MM.1S (cell line): ENCODE results near the gene RPP40.

Experiments
- DNase-seq: peaks from one replicate; pipeline ENCODE4 v3.0.0-alpha.2; 2015
- H2AFZ ChIP-seq: fragments of 300-600 bp; sonication (generic); 2 replicates; pipeline ENCODE4 v1.6.0; 2016; ENCODE audit warnings: antibody characterized with exemption, low read length
- H3F3A ChIP-seq: fragments of 300-600 bp; sonication (generic); 2 replicates; pipeline ENCODE4 v1.6.1; 2016; ENCODE audit warnings: mild to moderate bottlenecking, antibody characterized with exemption, low read length, moderate library complexity, mixed read lengths; ENCODE audit not compliant: insufficient read depth
- H3K27ac ChIP-seq: fragments of 300-600 bp; sonication (generic); 2 replicates; pipeline ENCODE4 v1.5.1; 2016; ENCODE audit warnings: mild to moderate bottlenecking, low read length
- H3K27me3 ChIP-seq: fragments of 300-600 bp; sonication (generic); replicated peaks from 2 replicates; pipeline ENCODE4 v1.6.0; 2016; ENCODE audit warnings: low read length; ENCODE audit not compliant: insufficient read depth
- H3K36me3 ChIP-seq: fragments of 300-600 bp; sonication (generic); replicated peaks from 2 replicates; pipeline ENCODE4 v1.6.1; 2016; ENCODE audit warnings: mild to moderate bottlenecking, low read length, mixed read lengths; ENCODE audit not compliant: insufficient read depth
- H3K4me1 ChIP-seq: fragments of 300-600 bp; sonication (generic); 2 replicates; pipeline ENCODE4 v1.6.1; 2016; ENCODE audit warnings: low read length, mixed read lengths
- H3K4me2 ChIP-seq: fragments of 300-600 bp; sonication (generic); 2 replicates; pipeline ENCODE4 v1.6.0; 2016; ENCODE audit warnings: low read depth, low read length
- H3K4me3 ChIP-seq: fragments of 300-600 bp; sonication (generic); 2 replicates; pipeline ENCODE4 v1.5.1; 2016; ENCODE audit warnings: low read length, mixed read lengths
- H3K79me2 ChIP-seq: fragments of 300-600 bp; sonication (generic); 2 replicates; pipeline ENCODE4 v1.6.1; 2016; ENCODE audit warnings: mixed run types, low read length, mixed read lengths
- H3K9ac ChIP-seq: fragments of 300-600 bp; sonication (generic); 2 replicates; pipeline ENCODE4 v1.6.1; 2016; ENCODE audit warnings: low read length, mixed read lengths
- H3K9me2 ChIP-seq: fragments of 300-600 bp; sonication (generic); replicated peaks from 2 replicates; pipeline ENCODE4 v1.6.1; 2016; ENCODE audit warnings: mild to moderate bottlenecking, low read length, mixed read lengths; ENCODE audit not compliant: insufficient read depth
- H3K9me3 ChIP-seq: fragments of 300-600 bp; sonication (generic); replicated peaks from 2 replicates; pipeline ENCODE4 v1.6.1; 2016; ENCODE audit warnings: mild to moderate bottlenecking, low read length, mixed read lengths; ENCODE audit not compliant: insufficient read depth
- H4K20me1 ChIP-seq: fragments of 300-600 bp; sonication (generic); 2 replicates; pipeline ENCODE4 v1.6.1; 2016; ENCODE audit warnings: mild to moderate bottlenecking, low read length, moderate library complexity, mixed read lengths; ENCODE audit not compliant: insufficient read depth
- EZH2 ChIP-seq: fragments of 300-600 bp; sonication (generic); optimal IDR thresholded peaks from 2 replicates; pipeline ENCODE3; 2017; ENCODE audit warnings: low read depth, mild to moderate bottlenecking, antibody characterized with exemption, low read length, mixed read lengths
- EZH2phosphoT487 ChIP-seq: fragments of 300-600 bp; sonication (generic); IDR thresholded peaks from 2 replicates; pipeline ENCODE4 v1.6.1; 2018; ENCODE audit warnings: antibody characterized with exemption, low read length
- TF ChIP-seq, protein P1 (sequence below): fragments of 300-600 bp; sonication (generic); IDR thresholded peaks from 2 replicates; pipeline ENCODE4 v1.5.1; 2016; ENCODE audit warnings: antibody characterized with exemption, low read length, mixed read lengths

The RPP40 gene

DNA sequence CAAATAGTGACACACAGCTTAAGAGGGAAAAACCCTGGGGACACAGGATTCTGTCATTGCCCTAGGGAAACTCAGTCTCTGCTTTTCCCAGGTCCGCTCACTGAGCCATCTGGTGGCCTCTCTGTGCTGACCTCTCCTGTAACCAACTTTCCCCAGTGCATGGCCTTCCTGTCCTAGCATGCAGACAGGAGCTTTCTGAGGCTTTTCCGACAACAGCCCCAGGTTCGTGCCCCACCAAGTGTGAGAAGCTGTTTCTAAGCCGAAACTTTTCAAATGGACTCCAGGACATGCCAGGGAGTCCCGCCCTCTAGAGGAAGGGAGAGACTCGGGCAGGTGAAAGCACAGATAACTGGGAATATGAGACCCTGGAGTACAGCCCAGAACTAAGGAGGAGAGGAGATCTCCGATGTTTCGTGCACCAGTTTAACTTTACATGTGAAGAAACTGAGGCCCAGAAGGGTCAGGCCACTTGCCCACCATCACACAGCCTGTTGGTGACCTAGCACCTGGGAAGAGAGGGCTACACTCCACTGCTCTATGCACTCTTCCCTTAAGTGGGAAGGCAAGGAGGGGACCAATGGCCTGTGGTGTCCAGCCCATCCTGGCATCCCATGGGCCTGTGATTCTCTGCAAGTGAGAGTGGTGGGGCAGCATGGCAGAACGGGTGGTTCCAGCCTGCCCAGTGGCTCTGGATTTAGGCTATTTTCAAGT is 46.2 kb downstream of the RPP40 start:
- no peak for DNase-seq
- Histone ChIP-seq H4K20me1 (no peaks in the 10 kb centered on the region), H3K27me3 (no peaks in the 10 kb centered on the region), H3K4me2 (no peak overlapping the region), H3F3A (no peaks in the 10 kb centered on the region), H3K79me2 (no peaks in the 10 kb centered on the region), H3K36me3 (no peaks in the 10 kb centered on the region), H3K9me2 (no peaks in the 10 kb centered on the region), H3K4me1 (no peaks in the 10 kb centered on the region), H3K4me3 (no peak overlapping the region), H2AFZ (no peak overlapping the region), H3K9me3 (no peaks in the 10 kb centered on the region), H3K27ac (no peak overlapping the region), H3K9ac (no peak overlapping the region)
- TF ChIP-seq, protein P1, sequence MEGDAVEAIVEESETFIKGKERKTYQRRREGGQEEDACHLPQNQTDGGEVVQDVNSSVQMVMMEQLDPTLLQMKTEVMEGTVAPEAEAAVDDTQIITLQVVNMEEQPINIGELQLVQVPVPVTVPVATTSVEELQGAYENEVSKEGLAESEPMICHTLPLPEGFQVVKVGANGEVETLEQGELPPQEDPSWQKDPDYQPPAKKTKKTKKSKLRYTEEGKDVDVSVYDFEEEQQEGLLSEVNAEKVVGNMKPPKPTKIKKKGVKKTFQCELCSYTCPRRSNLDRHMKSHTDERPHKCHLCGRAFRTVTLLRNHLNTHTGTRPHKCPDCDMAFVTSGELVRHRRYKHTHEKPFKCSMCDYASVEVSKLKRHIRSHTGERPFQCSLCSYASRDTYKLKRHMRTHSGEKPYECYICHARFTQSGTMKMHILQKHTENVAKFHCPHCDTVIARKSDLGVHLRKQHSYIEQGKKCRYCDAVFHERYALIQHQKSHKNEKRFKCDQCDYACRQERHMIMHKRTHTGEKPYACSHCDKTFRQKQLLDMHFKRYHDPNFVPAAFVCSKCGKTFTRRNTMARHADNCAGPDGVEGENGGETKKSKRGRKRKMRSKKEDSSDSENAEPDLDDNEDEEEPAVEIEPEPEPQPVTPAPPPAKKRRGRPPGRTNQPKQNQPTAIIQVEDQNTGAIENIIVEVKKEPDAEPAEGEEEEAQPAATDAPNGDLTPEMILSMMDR = no peak
- TF ChIP-seq EZH2 (no peak), EZH2phosphoT487 (no peak)

DNA sequence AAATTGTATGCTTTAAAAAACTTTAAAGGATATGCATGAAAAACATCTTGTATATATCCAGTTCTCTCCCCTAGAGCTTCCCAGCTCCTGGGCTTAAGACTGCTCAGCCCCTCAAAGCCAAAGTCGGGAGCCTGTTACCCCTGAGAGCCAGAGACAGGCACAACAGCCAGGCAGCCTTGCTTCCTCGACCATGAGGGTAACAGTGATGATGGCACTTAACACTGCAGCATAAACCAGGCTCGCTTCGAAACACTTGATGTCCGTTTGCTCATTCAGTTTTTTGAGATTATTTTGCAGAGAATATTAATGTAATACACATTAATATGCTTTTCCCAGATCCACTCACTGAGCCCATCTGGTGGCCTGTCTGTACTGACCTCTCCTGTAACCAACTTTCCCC is 47.2 kb downstream of the RPP40 start:
- Histone ChIP-seq H3K9me2 (no peaks in the 10 kb centered on the region), H3K27me3 (no peaks in the 10 kb centered on the region), H3F3A (no peaks in the 10 kb centered on the region), H4K20me1 (no peaks in the 10 kb centered on the region), H3K4me1 (no peaks in the 10 kb centered on the region), H3K36me3 (no peaks in the 10 kb centered on the region), H3K4me2 (no peak overlapping the region), H3K79me2 (no peaks in the 10 kb centered on the region), H2AFZ (no peak overlapping the region), H3K9ac (no peak overlapping the region), H3K4me3 (no peak overlapping the region), H3K9me3 (no peaks in the 10 kb centered on the region), H3K27ac (no peak overlapping the region)
- TF ChIP-seq, protein P1 = no peak
- TF ChIP-seq EZH2phosphoT487 (no peak), EZH2 (no peak)
- no peak for DNase-seq

DNA sequence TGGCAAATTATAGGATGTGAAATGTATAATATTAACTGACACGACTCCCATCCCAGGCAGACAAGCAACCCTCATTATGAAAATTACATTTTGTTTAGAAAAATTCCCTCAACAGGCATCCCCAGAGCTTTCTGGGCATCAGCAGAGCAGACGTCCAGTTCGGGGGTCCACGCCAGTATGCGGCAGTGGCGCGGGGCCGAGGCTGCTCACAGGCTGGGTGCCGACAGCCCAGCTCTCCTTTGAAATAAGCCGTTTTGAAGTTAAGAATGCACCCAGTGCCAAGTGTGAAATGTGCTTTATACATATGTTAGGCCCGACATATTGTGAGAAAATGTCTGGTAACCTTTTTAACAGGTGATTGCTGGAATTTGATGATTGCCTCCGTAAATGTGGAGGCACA is 50.4 kb downstream of the RPP40 start:
- no peak overlapping the region for H3K4me3 ChIP-seq
- TF ChIP-seq EZH2phosphoT487 (no peak), EZH2 (no peak)
- TF ChIP-seq, protein P1 = no peak
- no peaks in the 10 kb centered on the region for H3K9me2 ChIP-seq
- H3K9ac ChIP-seq = no peak overlapping the region
- no peak overlapping the region for H3K4me2 ChIP-seq
- no peak overlapping the region for H3K27ac ChIP-seq
- no peaks in the 10 kb centered on the region for H3K9me3 ChIP-seq
- DNase-seq = no peak
- no peaks in the 10 kb centered on the region for H3F3A ChIP-seq
- H2AFZ ChIP-seq = no peak overlapping the region
- no peaks in the 10 kb centered on the region for H3K27me3 ChIP-seq
- H3K4me1 ChIP-seq = no peaks in the 10 kb centered on the region
- no peaks in the 10 kb centered on the region for H4K20me1 ChIP-seq
- no peaks in the 10 kb centered on the region for H3K36me3 ChIP-seq
- 0 out of 2 replicates have a peak, but pooled peaks cover 2% of the 10 kb centered on the region for H3K79me2 ChIP-seq
